Stimulated activated CD4-positive, alpha-beta T cell treated with anti-CD3 and anti-CD28 coated beads, Interleukin-15, amount 100 ng/mL, for 24 hours (primary cell): ENCODE data around the gene RERG.
"Not testable (repeated sequence)": the region's sequence is repeated elsewhere in the genome, so short reads cannot be mapped to it uniquely, and the experiment has no call there.

ENCODE experiments used
- DNase-seq: peaks from one replicate; pipeline ENCODE4 v3.0.0-alpha.2; 2020

Gene RERG

DNA sequence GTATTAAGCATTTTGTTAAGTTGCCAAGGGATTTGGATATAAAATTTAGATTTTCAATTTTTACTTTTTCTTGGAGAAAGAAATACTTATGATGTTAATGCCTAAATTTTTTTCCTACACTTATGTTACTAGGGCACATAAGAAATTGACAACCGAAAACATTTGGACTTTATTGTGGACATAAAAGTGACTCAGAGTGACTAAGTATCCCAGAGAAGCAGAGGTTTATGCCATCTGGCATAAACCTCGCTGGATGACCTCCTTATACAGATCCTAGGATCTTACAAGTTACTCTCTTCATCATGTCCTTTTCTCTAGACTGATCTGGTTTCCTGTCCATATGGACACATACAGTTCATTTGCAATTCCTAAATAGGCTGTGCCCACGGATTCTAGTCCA lies 89.8 kb downstream of the RERG start:
- DNase-seq = no peak

DNA sequence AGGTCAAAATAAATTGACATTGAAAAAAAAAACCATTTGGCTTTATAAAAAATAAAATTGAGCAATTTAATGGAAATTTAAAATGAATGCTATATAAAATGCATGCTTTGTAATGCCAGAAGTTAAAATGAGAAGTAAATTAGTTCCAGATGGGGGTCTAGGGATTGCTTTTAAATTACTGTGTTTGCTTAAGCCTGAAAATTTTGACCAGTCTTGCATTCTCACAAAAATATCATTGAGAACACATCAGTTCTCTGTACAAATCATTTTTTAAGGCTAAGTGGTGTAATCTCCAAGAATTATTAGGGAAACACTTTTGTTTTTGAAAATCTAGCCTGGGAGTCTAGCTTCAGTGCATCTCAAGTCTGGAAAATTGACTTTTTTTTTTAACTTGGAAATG lies 90.7 kb downstream of the RERG start:
- no peak for DNase-seq

DNA sequence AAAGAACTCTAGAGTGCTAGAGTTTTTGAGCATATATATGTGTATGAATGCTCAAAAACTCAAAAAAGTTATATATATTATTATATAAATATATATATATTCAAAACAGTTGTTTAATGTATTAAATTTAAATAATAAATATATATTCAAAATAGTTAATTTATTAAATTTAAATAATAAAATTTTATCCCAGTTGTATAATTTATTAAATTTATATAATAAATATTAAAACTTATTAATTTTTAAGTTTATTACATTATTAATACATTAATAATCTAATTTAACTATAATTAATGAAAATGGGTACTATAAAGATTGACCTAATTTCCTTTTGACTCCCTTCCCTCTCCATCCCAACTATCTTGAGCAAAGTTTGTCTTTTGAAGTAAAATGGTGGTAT lies 97.8 kb downstream of the RERG start:
- DNase-seq = no peak

DNA sequence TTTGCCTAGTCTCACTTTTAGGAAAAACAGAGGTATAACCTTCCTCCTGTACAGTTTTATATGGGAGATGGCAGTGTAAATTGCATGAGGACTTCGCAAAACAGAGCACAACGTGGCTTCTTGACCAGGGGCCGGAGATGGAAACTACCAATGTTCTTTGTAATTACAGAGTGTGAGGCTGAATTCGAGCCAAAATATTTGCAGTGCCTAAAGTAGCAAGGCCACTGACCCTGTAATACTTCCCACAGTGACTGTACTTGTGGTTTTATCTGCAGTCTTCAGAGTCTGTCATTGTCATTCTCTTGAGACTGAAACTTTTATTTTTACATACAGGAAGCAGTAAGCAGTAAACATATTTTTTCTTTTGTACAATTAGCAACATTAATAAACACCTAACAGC lies 98.9 kb downstream of the RERG start:
- no peak for DNase-seq

DNA sequence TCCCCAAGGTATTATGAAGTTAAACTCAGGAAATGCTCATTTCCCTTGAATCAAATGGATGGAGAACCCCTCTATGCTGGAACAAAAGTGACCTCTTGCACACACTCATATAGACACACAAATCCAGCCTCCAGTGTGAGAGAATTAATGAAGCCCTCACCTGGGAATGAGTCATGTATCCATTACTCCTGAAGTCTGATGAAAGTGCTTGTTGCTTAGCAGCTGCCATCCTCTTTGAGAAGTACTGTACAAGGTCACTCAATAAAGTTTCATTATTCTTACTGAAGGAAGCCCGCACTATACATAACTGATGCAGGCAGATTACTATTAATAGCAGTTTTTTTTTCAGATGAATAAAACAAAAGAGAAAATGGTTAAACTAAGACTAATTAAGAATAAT lies 102.3 kb downstream of the RERG start:
- DNase-seq = no peak

DNA sequence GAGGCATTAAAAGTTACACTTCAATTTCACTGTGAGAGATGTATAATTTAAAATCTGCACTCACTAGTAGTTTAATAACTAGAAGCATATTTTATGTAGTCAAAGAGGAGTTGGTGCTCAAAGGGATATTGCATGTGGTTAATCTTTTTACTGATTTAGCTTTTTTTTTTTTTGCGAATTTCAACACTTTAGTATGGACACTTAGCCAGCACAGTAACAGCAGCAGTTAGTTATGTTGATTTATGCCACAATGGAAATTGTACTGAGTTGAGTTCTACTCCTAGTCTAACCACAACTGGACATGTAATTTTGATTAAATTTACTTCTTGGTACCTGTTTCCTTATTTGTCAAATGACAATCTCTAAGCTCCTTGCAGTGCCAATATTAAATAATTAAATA lies 104.2 kb downstream of the RERG start:
- no peak for DNase-seq

DNA sequence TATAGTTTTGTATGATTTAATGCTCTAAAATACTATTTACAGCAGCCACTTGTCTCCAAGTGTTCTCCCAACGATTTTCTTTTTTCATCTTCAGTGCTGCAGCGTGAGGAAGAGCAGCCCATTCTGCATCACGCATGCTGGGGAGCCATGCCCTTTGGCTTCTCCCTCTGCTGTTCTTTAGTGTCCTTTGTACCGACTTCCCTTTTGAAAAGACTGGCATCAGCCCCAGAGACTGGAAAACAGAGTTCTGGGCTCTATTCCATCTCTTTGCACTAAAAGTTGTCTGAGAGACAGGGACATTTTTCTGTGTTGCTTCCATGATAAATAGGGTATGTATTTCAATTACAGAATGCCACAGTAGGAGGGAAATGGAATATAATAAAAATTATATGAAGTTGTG lies 105.1 kb downstream of the RERG start:
- no peak for DNase-seq

DNA sequence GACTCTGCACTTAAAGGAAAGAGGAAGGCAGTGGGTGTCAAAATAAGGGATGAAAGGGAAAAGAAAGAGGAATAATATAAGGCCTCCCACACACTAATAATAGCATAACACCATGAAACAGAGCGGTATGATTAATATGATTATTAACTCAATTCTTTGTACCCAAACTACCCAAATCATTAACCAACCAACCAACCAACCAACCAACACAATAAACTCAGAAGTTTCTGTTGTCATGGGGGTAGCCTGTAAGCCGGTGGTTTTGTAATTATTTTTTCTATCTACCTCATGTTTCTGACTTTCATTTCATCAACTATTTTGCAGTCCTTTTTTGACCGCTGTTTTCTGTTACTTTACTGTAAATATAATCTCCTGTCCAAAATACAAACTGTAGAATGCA lies 105.8 kb downstream of the RERG start:
- DNase-seq = no peak

DNA sequence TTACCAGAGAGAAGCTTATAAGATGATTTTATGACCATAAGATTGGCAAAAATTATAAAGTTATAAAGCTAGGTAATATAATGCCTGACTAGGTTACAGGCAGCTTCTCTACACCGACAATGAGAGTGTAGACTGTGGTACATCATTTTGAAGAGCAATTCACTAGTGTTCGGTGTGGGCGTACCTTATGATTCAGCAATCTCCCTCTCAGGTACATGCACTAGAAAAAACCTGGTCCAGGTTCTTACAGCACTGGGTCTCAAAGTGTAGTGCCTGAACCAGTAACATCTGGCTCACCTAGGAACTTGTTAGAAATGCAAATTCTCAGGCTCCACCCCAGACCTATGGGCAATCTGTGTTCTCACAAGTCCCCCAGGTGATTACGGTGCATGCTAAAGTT lies 106.7 kb downstream of the RERG start:
- DNase-seq = no peak

DNA sequence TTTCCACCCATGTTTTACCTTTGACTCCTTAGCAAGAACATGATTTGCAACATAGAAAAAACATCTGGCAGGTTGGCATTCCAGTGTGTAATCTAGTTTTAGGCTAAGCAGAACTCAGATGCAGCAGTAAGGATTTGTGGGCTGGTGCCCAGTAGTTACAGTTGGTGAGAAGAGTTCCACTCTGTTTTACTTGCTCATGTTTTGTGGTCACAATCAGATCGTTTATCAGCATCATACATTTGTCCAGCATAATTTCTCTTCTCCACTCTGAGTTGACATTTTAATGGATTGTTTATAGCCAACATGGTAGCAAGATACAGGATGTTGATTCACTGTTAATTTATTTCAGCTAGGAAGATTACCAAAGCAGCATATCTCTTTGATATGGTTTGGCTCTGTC lies 128.4 kb downstream of the RERG start:
- no peak for DNase-seq

DNA sequence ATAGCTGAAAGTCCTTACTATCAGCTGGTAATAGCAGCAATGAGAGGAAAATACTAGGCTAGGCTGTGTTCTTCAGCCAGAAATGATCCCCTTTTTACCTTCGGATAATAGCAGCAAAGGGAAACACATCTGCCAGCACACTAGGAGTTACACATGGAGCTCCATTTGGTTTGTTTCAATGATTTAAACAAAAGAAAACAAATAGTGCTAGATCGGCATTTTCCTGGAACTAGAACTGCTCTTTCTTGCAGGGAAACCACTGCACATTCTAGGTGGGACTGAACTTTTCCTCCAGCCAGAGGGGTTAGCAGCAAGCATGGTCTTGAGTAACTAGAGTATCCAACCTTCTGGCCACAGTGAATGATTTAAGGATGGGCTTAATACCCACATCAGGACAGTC lies 130.8 kb downstream of the RERG start:
- no peak for DNase-seq

DNA sequence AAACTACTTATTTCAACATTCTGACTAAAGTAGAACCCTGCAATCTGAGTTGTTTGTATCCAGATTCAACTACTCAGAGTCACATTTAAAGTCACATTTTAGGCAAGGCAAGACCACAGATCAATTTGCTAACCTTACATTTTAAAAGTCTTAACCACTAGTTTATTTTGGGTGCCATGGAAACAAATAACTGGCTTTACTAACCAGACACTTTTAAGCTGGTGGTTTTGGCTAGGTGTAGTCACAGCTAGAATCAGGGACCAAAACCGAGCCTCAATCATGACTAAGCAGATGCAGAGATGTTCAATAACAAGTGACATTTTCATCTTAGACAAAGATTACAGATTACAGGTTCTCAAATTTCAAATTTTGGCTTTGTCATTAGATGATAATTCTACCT lies 133.1 kb downstream of the RERG start:
- no peak for DNase-seq

DNA sequence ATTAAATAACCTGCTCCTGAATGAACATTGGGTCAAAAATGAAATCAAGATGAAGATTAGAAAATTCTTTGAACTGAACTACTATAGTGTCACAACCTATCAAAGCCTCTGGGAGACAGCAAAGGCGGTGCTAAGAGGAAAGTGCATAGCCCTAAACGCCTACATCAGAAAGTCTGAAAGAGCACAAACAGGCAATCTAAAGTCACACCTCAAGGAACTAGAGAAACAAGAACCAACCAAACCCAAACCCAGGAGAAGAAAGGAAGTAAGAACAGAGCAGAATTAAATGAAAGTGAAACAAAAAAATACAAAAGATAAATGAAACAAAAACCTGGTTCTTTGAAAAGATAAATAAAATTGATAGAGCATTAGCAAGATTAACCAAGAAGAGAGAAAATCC lies 143.5 kb downstream of the RERG start:
- not testable (repeated sequence) for DNase-seq

DNA sequence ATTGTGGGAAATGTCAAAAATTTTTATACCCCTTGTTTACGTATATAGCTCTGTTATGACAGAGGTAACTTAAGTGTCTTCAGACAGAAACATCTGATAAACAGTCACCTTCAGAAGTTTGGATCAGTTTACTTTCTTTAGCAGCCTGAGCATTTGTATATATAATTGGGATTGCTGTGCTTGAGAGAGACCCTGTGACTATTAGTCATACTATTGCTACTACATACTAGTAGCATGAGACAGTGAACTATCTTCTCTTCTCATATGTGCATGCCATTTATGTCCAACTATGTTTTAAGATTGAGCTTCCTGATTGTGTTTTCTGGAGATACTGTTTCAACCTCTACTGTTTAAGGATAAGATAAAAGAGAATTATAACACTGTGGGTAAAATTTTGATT lies 146.9 kb downstream of the RERG start:
- no peak for DNase-seq

DNA sequence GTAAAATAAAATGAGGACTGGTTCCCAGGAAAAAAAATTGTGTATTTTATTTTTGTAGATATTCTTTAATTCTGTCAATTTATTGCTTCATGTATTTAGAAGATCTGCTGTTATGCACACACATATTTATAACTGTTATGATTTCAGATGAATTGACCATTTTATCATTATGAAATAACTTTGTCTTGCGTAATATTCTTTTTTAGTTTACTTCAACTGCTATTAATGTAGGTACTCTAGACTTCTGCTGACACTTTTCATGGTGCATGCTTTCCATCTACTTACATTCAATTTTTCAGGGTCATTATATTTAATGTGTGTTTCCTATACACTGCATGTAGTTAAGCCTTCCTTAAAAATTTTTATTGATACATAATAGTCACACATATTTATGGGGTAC lies 162.1 kb downstream of the RERG start:
- no peak for DNase-seq
